Measurements from ENCODE around the gene AAMP. TPM values are rescaled to one million over a fixed set of nuclear protein-coding genes. Genes with fewer than 3 reads are reported as not detected.
"Not testable (repeated sequence)": the region's sequence is repeated elsewhere in the genome, so short reads cannot be mapped to it uniquely, and the experiment has no call there.

AAMP gene, protein sequence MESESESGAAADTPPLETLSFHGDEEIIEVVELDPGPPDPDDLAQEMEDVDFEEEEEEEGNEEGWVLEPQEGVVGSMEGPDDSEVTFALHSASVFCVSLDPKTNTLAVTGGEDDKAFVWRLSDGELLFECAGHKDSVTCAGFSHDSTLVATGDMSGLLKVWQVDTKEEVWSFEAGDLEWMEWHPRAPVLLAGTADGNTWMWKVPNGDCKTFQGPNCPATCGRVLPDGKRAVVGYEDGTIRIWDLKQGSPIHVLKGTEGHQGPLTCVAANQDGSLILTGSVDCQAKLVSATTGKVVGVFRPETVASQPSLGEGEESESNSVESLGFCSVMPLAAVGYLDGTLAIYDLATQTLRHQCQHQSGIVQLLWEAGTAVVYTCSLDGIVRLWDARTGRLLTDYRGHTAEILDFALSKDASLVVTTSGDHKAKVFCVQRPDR
- 59.9 TPM for total RNA-seq

GRCh38 chr2:218269900-218270720, at the start of gene AAMP, which contains the start of gene PNKD:
Gene AAMP (minus strand): TSS chr2:218270137. CDS start chr2:218270086, 51 bp downstream.
Gene PNKD (plus strand): TSS chr2:218270519. CDS start chr2:218270536, 17 bp downstream.
- DNase-seq (ENCODE audit: low spot score) (peak; percentile 100), ATAC-seq (peak; percentile 95)
- intact Hi-C loops (cut with DNase I), result loop anchor here (10.0 kb wide), 1 partner anchor 85 kb away; no protein-coding TSS in a partner anchor

DNA sequence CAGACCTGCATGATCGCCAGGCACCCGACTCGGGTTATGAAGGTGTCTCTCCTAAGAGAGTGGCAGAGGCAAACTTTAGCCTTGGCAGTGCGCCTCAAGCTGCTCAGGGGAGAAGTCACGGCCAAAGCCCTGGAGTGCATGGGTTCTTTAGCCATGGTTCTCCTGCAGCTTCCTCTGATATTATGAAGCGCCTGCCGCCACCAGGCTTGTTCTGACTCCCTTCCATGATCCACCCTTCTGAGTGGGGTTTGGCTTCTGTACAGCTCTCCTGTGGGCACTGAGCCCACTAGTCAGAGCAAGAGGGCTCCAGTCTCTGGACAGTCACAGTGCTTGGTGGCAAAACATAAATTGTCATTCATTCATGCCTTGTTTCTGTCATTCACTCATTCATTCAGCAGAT, 48.3 kb upstream of the AAMP start:
- intact Hi-C loops (cut with DNase I), result no loop called here
- ATAC-seq (no peak), DNase-seq (ENCODE audit: low spot score) (no peak)

DNA sequence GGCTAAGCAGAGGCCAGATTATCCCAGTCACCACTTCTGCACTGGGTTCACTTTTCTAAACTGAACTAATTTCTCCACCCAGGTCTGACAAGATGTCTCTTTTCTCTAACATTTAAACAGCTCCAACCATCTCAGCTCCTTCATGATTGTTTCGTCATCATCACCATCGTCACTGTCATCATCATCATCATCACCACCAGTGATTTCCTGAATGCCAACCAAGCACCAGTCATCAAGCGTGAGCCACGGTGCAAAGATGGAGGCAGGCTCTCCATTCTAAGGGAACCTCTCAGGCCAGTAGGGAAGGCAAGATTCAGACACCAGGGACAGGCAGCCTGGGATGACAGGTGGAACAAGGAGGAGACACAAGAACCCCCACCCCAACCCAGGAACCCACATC, 47.9 kb upstream of the AAMP start:
- intact Hi-C loops (cut with DNase I), result no loop called here
- ATAC-seq (no peak), DNase-seq (ENCODE audit: low spot score) (no peak)

DNA sequence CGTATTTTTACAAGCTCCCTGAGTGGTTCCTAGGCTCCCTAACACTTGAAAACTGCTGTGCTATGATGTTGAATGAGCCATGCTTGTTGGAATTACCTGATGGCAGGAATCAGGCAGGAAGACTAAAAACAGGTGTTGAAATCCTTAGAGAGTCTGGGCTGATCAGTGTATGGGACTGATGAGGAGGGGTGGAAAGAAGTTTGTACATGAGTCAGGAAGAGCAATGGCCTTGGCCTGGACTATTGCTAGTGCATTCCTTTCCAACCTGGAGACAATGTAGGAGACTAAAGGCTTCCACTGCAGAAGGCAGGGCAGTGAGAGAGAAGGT, 47.3 kb upstream of the AAMP start:
- no peak for ATAC-seq
- no peak for DNase-seq (ENCODE audit: low spot score)
- intact Hi-C loops (cut with DNase I), result no loop called here

- intact Hi-C loops (cut with DNase I), result no loop called here
- no peak for ATAC-seq
- no peak for DNase-seq (ENCODE audit: low spot score)
Measured at GRCh38 chr2:218315397-218315796, 45.5 kb upstream of the AAMP start.

DNA sequence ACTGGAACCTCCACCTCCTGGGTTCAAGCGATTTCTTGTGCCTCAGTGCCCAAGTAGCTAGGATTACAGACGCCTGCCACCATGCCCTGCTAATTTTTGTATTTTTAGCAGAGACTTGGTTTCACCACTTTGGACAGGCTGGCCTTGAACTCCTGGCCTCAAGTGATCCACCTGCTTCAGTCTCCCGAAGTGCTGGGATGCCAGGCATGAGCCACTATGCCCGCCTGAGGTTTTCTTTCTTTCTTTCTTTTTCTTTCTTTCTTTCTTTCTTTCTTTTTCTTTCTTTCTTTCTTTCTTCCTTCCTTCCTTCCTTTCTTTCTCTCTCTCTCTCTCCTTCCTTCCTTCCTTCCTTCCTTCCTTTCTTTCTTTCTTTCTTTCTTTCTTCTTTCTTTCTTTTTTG, 44.8 kb upstream of the AAMP start:
- DNase-seq (ENCODE audit: low spot score); intact Hi-C loops (cut with DNase I); ATAC-seq: not testable (repeated sequence)

- DNase-seq (ENCODE audit: low spot score), result no peak
- intact Hi-C loops (cut with DNase I), result loop anchor here (1.0 kb wide), 1 partner anchor 29 kb away; no protein-coding TSS in a partner anchor
- no peak for ATAC-seq
Measured at GRCh38 chr2:218313356-218313755, 43.4 kb upstream of the AAMP start.

DNA sequence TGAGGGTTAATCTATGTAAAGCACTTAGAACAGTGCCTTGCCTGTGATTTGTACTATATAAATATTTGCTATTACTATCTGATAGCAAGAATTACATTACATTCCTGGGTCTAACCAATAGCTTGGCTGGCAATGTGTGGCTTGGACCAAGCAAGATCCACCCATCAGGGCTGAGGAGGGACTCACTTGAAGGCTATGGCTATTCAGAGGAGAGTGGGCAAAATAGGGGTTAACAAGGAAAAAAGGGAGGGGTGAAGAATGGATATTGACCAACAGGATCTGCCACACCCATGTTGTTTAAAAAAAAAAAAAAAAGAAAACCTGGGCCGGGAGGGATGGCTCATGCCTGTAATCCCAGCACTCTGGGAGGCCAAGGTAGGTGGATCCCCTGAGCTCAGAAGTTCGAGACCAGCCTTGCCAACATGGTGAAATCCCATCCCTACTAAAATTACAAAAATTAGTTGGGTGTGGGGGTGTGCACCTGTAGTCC, 42.4 kb upstream of the AAMP start:
- intact Hi-C loops (cut with DNase I), result no loop called here
- DNase-seq (ENCODE audit: low spot score) (no peak), ATAC-seq (no peak)

DNA sequence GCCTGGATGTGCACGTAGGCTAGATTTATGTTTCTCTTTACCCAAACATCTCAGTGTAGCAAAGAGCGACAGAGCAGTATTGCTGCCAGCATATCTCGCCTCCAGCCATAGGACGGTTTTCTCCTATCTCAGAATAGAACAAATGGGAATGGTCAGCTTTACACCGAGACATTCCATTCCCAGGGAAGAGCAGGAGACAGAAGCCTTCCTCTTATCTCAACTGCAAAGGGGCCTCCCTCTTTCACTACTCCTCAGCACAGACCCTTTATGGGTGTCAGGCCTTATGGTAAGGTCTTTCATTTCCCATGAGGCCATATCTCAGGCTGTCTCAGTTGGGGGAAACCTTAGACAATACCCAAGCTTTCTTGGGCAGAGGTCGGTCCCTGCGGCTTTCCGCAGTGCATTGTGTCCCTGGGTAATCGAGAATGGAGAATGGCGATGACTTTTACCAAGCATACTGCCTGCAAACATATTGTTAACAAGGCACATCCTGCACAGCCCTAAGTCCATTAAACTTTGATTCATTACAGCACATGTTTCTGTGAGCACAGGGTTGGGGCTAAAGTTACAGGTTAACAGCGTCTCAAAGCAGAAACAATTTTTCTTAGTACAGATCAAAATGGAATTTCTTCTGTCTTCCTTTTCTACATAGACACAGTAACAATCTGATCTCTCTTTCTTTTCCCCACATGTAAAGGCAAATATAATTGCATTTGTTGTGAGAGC, 41.8 kb upstream of the AAMP start:
- ATAC-seq; DNase-seq (ENCODE audit: low spot score); intact Hi-C loops (cut with DNase I): not testable (repeated sequence)

GRCh38 chr2:218310853-218311540, 41.1 kb upstream of the AAMP start:
- no peak for ATAC-seq
- intact Hi-C loops (cut with DNase I), result no loop called here

GRCh38 chr2:218307415-218308090, 37.6 kb upstream of the AAMP start:
- ATAC-seq (no peak), DNase-seq (ENCODE audit: low spot score) (no peak)
- intact Hi-C loops (cut with DNase I), result loop anchor here (5.0 to 10.0 kb wide), 2 partner anchors 85 to 157 kb away; no protein-coding TSS in a partner anchor

More at GRCh38 chr2:218310853-218311540, 41.1 kb upstream of the AAMP start:
- DNase-seq (ENCODE audit: low spot score), result no peak

DNA sequence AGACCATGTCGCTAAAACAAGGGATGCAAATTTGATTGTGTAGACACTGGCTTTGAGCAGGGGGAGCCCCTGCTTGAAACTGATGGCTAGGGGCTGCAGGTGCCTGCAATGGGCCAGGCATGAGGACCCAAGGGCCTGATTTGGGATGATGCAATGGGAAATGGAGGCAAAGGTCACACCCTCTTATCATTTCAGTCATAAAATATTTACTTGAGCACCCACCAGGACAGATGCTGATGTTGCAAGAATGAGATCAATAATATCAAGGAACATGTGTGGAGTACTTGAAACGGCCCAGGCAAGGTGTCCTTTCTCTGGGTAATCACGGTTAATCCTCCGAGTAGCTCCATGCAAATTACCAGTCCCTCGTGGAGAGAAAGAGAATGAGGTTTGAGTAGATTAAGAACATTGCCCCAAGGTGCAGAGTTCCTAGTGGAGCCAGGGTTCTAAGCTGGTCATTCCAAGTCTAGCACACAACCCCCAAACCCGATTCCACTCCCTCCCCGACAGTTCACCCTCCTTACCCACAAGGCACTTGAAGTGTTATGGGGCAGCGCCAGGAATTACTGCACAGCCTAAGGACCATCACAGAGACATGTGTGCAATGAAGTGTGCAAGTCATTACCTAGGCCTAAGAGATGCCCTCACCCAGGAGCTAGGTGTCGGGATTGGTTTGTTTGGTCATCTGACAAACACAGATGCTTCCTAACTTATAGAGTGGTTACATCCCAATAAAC, 36.4 kb upstream of the AAMP start:
- DNase-seq (ENCODE audit: low spot score) (no peak), ATAC-seq (no peak)
- intact Hi-C loops (cut with DNase I), result loop anchor here (5.0 to 10.0 kb wide), 2 partner anchors 86 to 158 kb away; no protein-coding TSS in a partner anchor

GRCh38 chr2:218305383-218305782, 35.4 kb upstream of the AAMP start:
- DNase-seq (ENCODE audit: low spot score), result no peak
- intact Hi-C loops (cut with DNase I), result loop anchor here (5.0 to 10.0 kb wide), 2 partner anchors 87 to 159 kb away; no protein-coding TSS in a partner anchor
- no peak for ATAC-seq

DNA sequence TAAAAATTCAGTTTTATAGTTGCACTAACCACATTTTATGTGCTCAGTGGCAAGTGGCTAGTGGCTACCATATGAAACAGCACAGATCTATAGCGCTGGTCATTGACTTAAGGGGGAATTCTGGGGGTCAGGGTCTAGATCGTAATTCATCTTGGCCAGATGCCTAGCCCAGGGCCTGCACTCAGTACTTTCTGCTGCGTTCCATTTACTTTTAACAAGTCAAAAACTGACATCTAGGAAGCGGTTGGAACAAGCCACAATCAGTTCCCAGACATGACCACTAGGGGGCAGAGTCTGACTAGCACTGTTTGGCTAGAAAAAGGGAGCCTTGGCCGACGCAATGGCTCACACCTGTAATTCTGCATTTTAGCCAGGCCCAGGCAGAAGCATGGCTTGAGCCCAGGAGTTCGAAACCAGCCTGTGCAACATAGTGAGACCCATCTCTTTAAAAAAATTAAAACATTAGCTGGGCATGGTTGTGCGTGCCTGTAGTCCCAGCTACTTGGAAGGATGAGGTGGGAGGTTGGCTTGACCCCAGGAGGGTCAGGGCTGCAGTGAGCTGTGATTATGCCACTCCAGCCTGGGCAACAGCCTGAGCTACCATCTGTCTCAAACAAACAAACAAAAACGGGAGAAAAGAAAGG, 31.4 kb upstream of the AAMP start:
- ATAC-seq, result peak; percentile 83
- peak; percentile 92 for DNase-seq (ENCODE audit: low spot score)
- intact Hi-C loops (cut with DNase I), result loop anchor here (10.0 kb wide), 1 partner anchor 164 kb away; no protein-coding TSS in a partner anchor

DNA sequence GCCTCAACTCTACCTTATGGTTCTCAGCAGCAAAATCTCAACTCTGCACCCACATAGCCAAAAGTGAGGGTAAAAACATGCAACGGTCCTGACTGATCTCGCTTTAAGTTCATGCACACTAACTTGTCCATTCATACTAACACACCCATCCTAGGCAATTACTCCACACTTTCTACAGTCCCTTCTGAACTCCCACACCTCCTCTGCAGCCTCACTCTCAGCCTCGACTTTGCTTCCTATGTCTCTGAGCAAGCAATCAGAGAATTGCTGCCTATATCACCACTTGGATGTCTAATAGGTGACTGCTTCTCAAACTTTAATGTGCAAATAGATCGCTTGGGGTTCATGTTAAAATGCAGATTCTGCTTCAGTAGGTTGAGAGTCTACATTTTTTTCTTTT, 30.2 kb upstream of the AAMP start:
- intact Hi-C loops (cut with DNase I), result loop anchor here (10.0 kb wide), 1 partner anchor 165 kb away; no protein-coding TSS in a partner anchor
- ATAC-seq, result no peak

DNA sequence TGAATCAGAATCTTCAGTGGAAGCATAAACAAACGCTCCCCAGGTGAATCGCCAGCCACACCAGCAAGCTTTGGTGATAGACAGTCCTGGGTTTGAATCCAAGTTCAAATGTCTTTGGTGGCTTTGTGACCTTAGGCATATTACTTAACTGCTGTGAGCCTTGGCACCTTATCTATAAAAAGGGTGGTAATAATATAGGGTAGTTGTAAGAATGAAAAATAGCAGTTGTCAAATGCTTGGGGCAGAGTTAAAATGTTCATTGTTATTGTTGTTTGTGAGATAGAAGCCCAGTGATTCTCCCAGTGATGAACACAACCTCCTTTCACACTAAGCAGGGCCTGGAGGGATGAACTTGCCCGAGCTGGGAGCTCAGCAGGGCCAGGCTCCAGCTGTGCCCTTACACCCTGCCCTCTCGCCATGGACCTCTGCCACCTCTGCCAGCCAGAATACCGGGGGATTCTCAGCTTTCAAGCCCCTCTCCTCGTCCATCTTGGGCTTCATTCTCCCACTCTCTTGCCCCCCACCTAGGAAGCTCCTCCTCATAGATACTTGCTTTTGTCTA, 28.5 kb upstream of the AAMP start:
- no peak for ATAC-seq
- intact Hi-C loops (cut with DNase I), result no loop called here

More for the DNA sequence above, 30.2 kb upstream of the AAMP start:
- DNase-seq (ENCODE audit: low spot score), result no peak

More for the DNA sequence above, 28.5 kb upstream of the AAMP start:
- DNase-seq (ENCODE audit: low spot score), result no peak

Measured in sciatic nerve (tissue), 2 donors.